Measurements from ENCODE around the gene DMTF1.
"Not testable (repeated sequence)": the region's sequence is repeated elsewhere in the genome, so short reads cannot be mapped to it uniquely, and the experiment has no call there.

The DMTF1 gene

DNA sequence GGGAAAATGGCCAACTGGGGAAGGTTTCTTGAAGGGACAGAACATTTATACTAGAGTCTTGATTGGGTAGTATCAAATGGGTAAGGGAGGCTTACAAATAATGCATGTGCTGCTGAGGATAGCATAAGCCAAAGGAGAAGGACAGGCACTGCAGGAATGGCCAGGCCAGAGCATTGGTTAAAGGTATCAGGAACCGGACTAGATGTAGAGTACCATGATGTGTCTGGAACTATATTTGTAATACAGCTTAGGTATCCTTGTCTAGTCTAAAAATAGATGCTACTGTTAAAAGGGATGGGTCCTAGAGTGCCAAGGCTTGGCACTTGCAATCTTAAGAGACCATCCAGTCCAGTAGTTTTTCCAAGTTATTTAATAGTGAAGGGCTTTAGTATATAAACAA lies 47.0 kb downstream of the DMTF1 start:
- no peak for DNase-seq

DNA sequence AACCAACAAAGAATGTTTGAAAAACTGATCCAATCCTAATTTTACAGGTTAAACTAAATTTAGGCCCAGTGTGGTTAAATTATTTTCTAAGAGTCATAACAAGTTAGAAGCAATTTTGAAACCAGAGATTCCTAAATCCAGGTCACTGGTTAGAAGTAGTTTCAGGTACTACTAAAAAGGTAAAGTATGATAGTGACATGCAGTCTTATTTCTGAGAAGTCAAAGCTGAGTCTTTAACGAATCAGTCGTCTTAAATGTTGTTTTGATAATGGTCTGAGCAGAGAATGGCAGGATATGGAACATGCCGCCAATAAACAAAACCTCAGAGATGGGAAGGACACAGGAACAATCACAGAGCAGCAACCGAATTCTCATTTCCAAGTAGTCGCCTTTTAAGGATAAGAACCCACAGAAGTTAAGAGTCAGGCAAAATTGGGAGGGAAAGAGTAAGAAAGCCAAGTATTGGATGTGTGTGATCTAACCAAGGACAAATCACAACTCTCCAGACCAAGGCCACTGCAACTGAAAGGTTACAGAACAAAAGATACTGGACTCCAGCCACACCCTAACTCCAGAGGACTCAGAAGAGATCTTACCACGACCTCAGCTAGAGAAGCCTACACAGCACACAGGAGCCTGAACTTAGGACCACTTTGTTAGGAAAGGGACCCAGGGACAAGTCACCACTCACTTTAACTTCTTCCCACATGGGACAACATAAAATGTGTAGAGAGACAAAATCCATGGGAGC lies 47.6 kb downstream of the DMTF1 start:
- no peak for DNase-seq

DNA sequence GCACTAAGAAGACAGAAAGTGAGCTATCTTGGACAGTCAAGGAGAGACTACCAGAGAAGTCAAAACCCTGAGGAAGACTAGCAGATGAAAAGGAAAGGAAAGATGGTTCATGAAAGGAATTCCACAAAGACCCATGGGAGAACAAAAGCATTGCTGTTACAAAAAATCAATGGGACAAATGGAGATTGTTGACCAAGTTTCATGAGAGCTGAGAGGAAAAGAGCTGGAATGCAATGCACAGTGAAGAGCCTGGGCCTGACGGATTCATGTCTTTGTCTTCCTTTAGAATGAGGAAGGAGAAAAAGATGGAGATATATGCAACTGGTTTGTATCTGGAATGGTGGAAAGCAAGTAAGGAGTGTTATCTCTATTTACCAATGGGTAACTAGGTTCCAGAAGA lies 50.0 kb downstream of the DMTF1 start:
- no peak for DNase-seq

DNA sequence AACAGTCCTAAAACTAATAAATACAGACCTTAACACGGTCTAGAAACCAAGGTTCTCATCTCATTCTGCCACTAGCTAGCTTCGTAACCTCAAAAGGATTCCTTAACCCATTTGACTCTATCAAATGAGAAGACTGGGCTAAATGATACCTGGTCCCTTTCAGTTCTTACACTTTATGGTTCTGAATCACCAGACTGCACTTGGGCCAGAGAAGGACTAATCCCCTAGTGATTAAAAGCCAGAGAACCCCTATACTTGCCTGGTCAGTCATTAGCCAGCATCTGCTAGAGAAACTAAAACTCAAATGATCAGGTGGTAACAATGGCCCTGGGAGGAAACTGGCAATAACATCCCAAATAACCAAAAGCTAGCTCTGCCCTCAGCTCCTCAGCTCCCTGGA lies 50.5 kb downstream of the DMTF1 start:
- no peak for DNase-seq

GRCh38 chr7:87203929-87204328 lies 51.7 kb downstream of the DMTF1 start:
- not testable (repeated sequence) for DNase-seq

DNA sequence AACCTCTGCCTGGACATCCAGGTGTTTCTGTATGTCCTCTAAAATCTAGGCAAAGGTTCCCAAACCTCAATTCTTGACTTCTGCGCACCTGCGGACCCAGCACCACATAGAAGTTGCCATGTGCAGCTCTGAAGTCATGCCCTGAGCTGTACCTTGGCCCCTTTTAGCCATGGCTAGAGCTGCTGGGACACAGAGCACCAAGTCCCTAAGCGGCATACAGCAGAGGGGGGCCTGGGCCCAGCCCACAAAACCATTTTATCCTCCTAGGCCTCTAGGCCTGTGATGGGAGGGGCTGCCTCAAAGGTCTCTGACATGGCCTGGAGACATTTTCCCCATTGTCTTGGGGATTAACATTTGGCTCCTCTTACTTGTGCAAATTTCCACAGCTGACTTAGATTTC lies 52.7 kb downstream of the DMTF1 start:
- DNase-seq: no peak

DNA sequence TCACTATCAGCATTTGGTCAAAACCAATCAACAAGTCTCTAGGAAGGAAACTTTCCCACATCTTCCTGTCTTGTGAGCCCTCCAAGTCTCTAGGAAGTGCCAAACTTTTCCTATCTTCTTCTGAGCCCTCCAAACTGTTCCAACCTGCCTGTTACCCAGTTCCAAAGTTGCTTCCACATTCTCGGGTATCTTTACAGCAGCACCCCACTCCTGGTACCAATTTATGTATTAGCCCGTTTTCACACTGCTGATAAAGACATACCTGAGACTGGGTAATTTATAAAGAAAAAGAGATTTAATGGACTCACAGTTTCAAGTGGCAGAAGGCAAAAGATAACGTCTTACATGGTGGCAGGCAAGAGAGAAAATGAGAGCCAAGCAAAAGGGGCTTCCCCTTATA lies 53.4 kb downstream of the DMTF1 start:
- not testable (repeated sequence) for DNase-seq

- DNase-seq: no peak
Measured at GRCh38 chr7:87206361-87206760, 54.1 kb downstream of the DMTF1 start.

GRCh38 chr7:87209295-87209924 lies 57.2 kb downstream of the DMTF1 start:
- DNase-seq: no peak

GRCh38 chr7:87210506-87210905 lies 58.3 kb downstream of the DMTF1 start:
- DNase-seq: no peak

- no peak for DNase-seq
Measured at GRCh38 chr7:87212498-87212897, 60.2 kb downstream of the DMTF1 start.

DNA sequence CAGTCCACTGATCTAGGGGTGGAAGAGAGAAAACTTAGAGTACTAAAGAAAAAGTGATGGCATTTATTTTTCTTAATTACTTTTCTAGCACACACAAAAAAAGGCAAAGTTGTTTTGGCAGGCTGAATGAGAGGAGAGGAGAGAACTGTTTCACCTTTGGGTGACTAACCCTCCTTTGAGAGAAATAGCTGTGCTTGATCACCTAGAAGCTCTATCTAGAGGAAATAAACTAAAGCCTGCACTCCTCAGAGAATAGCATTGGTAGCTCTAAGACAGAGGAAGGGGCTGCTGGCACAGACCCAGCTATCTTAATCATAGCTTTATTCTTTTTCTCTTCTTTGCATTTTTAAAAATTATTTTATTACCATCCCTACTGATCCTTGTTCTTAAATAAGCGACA lies 61.0 kb downstream of the DMTF1 start:
- DNase-seq: no peak

- no peak for DNase-seq
Measured at GRCh38 chr7:87213811-87214210, 61.6 kb downstream of the DMTF1 start.

DNA sequence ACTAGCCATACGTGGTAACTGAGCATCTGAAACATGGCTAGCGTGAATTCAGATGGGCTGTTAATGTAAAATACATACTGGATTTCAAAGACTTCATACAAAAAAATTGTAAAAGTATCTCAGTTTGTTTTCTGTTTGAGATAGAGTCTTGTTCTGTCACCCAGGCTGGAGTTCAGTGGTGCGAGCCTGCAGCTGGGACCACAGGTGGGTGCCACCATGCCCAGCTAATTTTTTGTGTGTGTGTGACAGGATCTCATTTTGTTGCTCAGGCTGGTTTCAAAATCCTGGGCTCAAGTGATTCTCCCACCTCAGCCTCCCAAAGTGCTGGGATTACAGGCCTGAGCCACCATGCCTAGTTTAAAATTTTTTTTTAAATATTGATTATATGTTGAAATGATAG lies 62.8 kb downstream of the DMTF1 start:
- DNase-seq: no peak

DNA sequence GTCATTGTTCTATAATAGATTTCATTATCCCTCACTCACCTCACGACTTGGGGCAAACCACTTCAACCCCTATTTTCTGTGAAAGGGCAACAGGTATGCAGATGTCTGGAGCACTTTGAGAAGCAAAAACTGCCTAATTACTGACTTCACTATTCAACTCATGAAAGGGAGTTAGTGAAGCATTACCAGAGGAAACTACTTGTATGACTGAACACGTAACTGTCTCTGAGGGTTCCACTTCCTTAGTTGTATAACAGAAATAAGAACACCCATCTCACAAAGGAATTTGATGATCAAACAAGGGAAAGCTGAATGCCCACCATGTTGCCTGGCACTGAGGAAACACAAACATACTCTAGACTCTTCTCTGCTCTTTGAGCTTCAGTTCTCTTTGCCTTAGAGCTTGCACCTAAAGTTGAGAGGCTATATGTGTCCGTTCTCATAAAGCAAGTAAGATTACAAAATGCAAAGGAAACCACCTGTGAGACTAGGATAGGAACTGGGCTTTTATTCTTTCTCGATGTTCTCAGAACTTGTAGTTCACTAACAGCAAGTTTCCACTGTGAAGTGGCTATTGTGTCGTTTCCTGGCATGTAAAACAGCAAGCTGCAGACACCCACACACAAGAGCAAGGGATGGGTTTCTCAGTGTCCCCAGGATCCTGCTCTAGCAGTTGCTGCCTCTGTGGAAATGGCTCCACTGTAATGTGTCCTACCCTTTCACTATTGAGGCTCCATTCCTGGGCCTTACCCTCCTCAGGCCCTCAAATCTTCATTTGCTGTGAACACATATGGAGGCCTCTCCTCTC lies 64.7 kb downstream of the DMTF1 start:
- no peak for DNase-seq

GRCh38 chr7:87217983-87218653 lies 65.9 kb downstream of the DMTF1 start:
- no peak for DNase-seq

DNA sequence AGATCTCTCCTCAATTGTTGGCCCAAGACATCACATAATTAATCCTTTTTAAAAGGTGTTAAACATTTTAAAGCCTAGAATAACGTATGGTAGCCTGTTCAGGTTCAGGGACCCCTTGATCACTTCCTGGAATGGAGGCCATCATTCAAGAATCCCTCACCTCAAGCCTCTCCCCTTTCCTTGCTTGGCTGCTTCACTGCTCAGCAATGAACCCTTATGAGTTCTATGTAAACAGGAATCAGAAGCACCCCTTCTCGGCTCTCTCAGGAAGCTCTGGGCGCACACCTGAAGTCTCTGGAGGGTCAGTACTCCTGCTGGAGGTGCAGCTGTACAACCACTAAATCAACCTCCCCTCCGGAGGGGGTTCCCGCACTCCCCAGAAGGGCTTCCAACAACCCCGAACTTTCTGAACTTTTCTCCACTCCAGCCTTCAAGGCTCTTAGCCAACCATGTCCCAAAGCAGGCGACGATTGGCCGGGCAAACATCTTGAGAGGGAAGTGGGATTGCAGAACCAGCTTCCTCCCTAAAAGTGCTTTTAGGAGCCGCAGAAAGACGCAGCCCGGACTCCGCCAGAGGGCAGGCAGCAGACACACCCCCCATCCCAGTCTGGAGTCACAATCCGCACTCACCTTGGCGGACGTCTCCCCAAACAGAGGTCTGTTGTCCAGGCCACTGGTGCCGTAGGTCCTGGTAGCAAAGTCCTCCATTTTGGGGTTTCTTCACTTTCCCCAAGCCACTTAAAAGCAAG lies 66.7 kb downstream of the DMTF1 start:
- DNase-seq: no peak

- DNase-seq: peak; percentile 35
Measured at GRCh38 chr7:87219545-87220025, 67.3 kb downstream of the DMTF1 start, which contains the start of gene TMEM243. Gene TMEM243 (minus strand): TSS chr7:87219732. CDS start chr7:87219503, 229 bp downstream.

GRCh38 chr7:87220026-87220733 lies 67.9 kb downstream of the DMTF1 start:
- DNase-seq: peak; percentile 66

- no peak for DNase-seq
Measured at GRCh38 chr7:87220734-87221215, 68.5 kb downstream of the DMTF1 start.

DNA sequence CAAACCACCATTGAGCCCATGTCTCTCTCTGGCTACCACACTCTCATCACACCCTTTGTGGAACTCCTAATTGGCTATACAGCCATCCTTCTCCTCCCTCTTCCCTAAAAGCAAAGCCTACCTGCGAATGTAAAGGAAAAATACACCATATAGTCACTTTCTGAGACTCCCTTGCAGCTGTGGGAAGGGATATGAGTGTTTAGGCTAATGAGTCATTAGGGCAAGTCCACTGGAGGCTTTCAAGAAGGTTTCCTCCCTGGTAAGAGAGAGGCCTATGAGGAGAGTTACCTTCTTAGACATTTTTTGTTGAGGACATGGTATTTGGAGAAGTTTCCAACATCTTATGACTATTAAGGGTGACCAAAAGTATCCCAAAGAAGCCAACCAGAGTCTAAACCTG lies 71.4 kb downstream of the DMTF1 start:
- no peak for DNase-seq

Measured in NCI-H2227 treated with DMSO at 0.1 percent for 48 hours (cell line).